Loucy (cell line): ENCODE results near the gene PRRT4.

ENCODE experiments used
- CTCF ChIP-seq: fragments of 200-600 bp; sonication (generic); conservative IDR thresholded peaks from 2 replicates; pipeline ENCODE4 v1.5.1; 2014; ENCODE audit warnings: mild to moderate bottlenecking, antibody characterized with exemption, low read length
- EZH2phosphoT487 ChIP-seq: fragments of 200-600 bp; IDR thresholded peaks from 2 replicates; pipeline ENCODE4 v1.6.1; 2018; ENCODE audit warnings: antibody characterized with exemption, mild to moderate bottlenecking, moderate library complexity, borderline replicate concordance

- no peak for TF ChIP-seq CTCF
- TF ChIP-seq EZH2phosphoT487 = no peak
These were observed 51.0 kb downstream of the PRRT4 start for GRCh38 chr7:128310499-128310898.
